ENCODE results near the gene AGO3.

Gene AGO3

GRCh38 chr1:35886577-35887431, 44.1 kb upstream of the AGO3 start:
- TF ChIP-seq CTCF (IDR thresholded peaks at IDR 0.05): no peak

- no peak for TF ChIP-seq CTCF (IDR thresholded peaks at IDR 0.05)
Observed at GRCh38 chr1:35887508-35887907, 43.4 kb upstream of the AGO3 start.

GRCh38 chr1:35888255-35888654, 42.6 kb upstream of the AGO3 start:
- TF ChIP-seq CTCF (IDR thresholded peaks at IDR 0.05): no peak

GRCh38 chr1:35893051-35893879, 37.6 kb upstream of the AGO3 start:
- TF ChIP-seq CTCF (IDR thresholded peaks at IDR 0.05): no peak

GRCh38 chr1:35894183-35894582, 36.7 kb upstream of the AGO3 start:
- no peak for TF ChIP-seq CTCF (IDR thresholded peaks at IDR 0.05)

GRCh38 chr1:35894656-35895055, 36.2 kb upstream of the AGO3 start:
- TF ChIP-seq CTCF (IDR thresholded peaks at IDR 0.05): no peak

GRCh38 chr1:35899941-35900340, 31.0 kb upstream of the AGO3 start:
- TF ChIP-seq CTCF (IDR thresholded peaks at IDR 0.05): no peak

Data from LNCAP (cell line).